GM12891 (cell line): ENCODE results near the gene THSD4.

Experiments used
- DNase-seq: peaks from one replicate; pipeline ENCODE4 v3.0.0; 2011; ENCODE audit warnings: low spot score; ENCODE audit not compliant: insufficient read length
- FAIRE-seq: peaks from 2 replicates; lab custom pipeline; 2011; peaks lifted over from hg19 to GRCh38; lab: Jason Lieb, UNC
- PAX5 ChIP-seq: IDR thresholded peaks from 2 replicates; pipeline ENCODE4 v1.6.1; 2011; ENCODE audit warnings: low read length, moderate library complexity, mild to moderate bottlenecking; ENCODE audit not compliant: insufficient read depth, severe bottlenecking
- POLR2A ChIP-seq: IDR thresholded peaks from 2 replicates; pipeline ENCODE4 v1.6.1; 2011; ENCODE audit warnings: low read depth, low read length, control low read depth
- POLR2AphosphoS5 ChIP-seq: IDR thresholded peaks from 2 replicates; pipeline ENCODE4 v1.6.1; 2011; ENCODE audit warnings: low read depth, low read length, control low read depth
- POU2F2 ChIP-seq: IDR thresholded peaks from 2 replicates; pipeline ENCODE4 v1.6.1; 2011; ENCODE audit warnings: low read depth, mild to moderate bottlenecking, control low read depth, low read length, moderate library complexity
- SPI1 ChIP-seq: IDR thresholded peaks from 2 replicates; pipeline ENCODE4 v1.6.1; 2011; ENCODE audit warnings: low read depth, low read length, control low read depth
- TAF1 ChIP-seq: IDR thresholded peaks from 2 replicates; pipeline ENCODE4 v1.6.1; 2011; ENCODE audit warnings: low read depth, low read length, control low read depth

THSD4 gene

DNA sequence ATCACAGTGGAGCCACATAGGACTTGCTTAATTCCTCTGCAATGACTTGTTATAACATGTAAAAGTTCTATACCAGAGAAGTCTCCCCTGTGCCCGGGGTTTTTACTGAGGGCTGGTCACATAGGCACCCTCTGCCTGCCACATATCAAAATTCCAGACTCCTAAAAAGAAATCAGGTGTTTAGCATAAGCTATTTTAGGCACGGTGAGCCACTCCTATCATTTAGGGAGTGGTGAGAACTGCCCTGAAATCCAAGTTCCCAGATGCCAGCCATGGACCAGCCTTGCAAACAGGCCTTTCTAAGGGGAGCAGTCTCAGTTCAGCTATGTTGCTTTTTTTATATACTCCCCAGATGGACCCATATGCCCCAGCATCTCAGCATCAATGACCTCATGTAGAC, 130.3 kb downstream of the THSD4 start:
- TF ChIP-seq POU2F2 (no peak), PAX5 (no peak), TAF1 (no peak)
- FAIRE-seq (no peak), DNase-seq (no peak)

DNA sequence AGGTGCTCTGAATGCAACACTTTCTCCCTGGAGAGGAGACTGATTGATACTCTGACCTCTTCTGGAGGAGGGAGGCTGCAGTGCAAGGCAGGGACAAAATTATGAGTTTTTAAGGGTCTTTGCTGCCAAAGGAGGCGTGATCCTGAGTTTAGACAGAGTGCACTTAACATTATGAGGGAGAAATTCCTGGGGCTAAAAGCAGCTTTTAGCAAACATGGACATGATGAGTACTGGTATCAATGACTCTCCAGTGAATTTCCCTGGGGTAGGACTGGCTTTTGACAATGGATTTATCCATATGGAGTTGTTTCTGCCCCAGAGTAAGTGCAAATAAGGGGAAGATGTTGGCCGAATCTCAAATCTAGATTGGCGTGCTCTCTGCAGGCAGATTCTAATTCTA, 133.1 kb downstream of the THSD4 start:
- DNase-seq (no peak), FAIRE-seq (no peak)
- TF ChIP-seq SPI1 (no peak), POLR2A (no peak), POU2F2 (no peak), PAX5 (no peak)

DNA sequence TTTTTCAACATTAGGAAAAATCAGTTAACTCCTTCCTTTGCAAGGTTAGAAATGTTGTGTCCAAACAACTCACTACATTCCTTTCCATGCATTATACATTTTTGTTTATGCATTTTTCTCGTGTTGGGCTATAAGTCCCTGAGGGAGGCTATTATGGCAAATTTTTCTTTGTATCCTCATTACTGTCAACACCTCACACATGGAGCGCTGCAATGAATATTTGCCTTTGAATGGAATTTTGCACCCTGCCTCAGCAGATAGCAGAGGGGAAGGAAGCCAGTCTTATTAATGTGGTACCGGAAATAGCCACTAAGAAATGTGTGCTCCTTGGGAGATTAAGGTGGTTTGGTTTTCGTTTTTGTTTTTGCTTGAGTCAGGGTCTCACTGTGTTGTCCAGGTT, 134.7 kb downstream of the THSD4 start:
- TF ChIP-seq PAX5 (no peak), TAF1 (no peak), POLR2A (no peak), SPI1 (no peak), POU2F2 (no peak)
- DNase-seq (no peak), FAIRE-seq (no peak)

DNA sequence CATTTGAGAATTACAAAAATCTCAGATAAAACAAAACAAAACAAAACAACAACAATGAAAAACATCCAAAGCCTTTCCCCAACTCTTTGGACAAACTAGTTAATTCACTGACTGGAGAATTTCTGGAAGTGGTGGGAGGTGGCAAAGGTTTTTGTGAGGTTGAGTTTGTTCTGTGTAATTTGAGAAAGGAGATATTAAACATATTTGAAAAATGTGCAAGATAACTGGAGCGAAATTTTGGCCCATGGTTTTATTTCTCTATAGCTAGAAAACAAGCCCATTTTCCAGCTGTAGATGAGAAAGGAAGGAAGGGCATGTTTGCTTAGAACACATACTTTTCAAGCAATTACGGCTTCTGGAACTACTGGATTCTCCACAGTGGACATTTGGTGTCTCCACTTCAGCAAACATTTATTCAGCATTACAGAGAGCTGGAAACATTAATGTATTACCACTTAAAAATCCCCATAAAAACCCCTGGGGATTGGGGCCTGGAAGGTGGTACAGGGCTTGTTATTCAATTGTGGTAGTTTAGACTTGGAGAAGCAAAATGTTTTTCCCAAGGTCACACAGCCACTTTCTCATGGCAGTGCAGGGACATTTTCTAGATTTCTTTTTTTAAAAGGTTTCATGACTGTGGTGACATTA, 135.8 kb downstream of the THSD4 start:
- FAIRE-seq (no peak), DNase-seq (no peak)
- TF ChIP-seq PAX5 (no peak), POLR2AphosphoS5 (no peak), TAF1 (no peak), POU2F2 (no peak), POLR2A (no peak), SPI1 (no peak)

DNA sequence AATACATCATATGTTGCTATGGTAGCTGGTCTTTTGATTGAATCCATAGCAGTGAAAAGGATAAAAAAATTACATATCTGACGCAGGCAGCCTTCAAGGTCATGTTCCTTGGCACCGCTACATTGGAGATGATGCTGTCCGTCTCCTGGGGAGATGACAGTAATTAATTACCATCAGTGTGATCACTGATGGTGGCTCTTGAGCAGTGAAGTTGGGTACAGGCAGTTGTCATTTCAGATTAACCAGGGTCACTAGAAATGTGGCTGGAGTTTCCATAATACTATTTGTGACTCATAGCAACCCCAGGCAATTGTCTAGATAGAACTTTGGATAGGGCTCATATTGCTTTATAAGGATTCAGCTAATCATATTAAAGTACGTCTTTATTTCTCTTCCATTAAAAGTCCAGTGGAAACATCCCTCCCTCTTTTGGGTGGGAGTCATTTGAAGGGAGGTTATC, 136.3 kb downstream of the THSD4 start:
- FAIRE-seq (no peak), DNase-seq (no peak)
- no peak for TF ChIP-seq TAF1
- TF ChIP-seq SPI1: no peak
- TF ChIP-seq POLR2A: no peak
- no peak for TF ChIP-seq POLR2AphosphoS5
- TF ChIP-seq POU2F2: no peak
- TF ChIP-seq PAX5: no peak

DNA sequence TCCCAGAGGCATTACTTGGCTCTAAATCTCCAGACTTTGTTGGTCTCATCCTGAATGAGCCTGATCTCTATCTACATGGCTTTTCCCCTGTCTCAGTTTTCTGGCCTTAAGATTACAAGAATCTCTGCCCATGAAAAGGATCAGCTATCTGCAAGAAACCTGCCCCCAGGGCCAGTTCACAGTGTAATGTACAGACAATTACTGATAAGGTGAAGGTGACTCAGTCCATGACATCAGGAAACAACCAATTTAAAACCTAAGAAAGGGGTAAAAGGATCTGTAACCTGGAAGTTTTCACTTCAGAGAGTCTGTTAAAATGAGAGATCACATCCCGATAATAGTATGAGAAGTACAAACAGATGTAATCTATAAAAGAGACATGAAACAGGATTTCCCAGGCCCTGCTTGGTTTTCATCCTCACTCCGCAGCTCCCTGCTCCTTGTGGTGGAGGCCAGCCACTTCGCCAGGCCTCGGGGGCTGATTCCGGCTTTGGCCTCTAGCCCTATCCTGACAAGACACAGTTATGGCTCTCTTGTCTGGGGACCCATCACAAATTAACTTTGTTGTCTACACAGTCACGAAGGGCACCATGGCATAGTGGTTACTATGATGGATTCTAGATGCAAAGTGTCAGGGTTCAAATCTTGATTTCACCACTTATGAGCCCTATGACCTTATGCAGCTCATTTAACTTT, 136.9 kb downstream of the THSD4 start:
- DNase-seq (no peak), FAIRE-seq (no peak)
- TF ChIP-seq TAF1: no peak
- no peak for TF ChIP-seq POU2F2
- TF ChIP-seq POLR2A: no peak
- TF ChIP-seq PAX5: no peak
- no peak for TF ChIP-seq SPI1
- TF ChIP-seq POLR2AphosphoS5: no peak

DNA sequence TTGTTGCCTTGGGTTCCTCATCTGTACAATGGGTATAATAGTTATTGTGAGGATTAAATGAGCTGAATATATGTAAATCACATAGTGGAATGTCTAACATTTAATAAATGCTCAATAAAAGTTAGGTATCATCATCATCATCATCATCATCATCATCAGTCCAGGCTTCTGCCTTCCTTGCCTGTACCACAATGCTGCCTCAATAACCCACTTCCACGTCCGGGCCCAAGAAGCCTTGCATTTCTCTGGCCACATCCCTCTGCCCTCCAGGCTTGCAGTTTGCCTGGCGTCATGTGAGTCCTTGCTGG, 137.4 kb downstream of the THSD4 start:
- DNase-seq (no peak), FAIRE-seq (no peak)
- no peak for TF ChIP-seq POLR2A
- TF ChIP-seq TAF1: no peak
- no peak for TF ChIP-seq SPI1
- no peak for TF ChIP-seq PAX5
- no peak for TF ChIP-seq POLR2AphosphoS5
- no peak for TF ChIP-seq POU2F2

DNA sequence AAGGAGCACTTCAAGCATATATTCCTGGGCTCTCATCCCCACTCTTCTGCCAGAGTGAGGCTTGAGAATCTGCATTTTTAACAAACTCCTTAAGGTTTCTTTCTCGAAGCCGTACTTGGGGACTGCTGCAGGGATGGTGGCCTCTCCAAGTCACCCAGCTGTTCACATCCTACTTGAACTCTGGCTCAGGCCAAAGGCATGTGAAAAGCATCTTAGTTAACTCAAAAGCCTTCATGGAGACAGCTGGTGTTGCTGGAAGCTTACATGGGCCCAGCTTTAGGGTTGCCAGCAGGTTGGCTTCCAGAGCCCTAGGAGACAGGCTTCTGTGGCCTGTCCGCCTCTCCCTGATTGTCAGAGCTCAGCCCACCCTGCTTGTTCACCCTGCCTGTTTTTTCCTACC, 139.2 kb downstream of the THSD4 start:
- FAIRE-seq: no peak
- TF ChIP-seq POLR2AphosphoS5 (no peak), TAF1 (no peak), PAX5 (no peak), POU2F2 (no peak), SPI1 (no peak), POLR2A (no peak)
- no peak for DNase-seq

DNA sequence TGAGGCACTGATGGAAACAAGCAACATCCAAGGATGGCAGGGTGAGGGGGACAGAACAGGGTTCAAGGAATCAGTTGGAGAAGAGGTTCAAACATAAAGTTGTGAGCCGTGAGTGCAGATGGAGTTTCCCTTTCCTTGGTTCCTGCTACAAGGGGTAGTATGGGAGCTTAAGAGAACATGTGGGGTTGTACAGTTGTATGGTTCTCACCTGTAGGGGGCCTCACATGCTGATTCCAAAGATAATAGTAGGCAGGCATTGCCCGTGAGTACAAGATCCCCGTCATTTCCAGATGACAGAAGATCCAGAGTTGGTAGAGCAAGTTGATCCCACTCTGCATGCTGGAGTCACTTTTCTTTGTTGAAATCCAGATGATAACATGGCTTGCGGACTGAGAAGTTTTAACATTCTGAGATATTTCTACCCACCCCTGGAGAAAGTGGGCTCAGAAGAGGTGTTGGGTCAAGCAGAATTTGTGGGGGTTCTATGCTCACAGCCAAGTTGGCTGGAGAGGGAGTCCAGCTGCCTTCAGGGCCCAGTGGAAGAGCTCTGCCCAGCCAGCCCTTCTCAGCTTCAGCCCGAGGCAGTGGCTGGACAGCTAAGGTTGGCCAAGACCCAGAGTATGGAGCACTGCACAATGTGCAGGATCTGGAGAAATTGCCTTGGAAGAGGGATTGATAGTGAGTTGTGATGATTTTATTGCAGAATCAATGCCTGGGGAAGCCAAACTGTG, 141.8 kb downstream of the THSD4 start:
- FAIRE-seq (no peak), DNase-seq (no peak)
- TF ChIP-seq POU2F2: no peak
- no peak for TF ChIP-seq POLR2A
- TF ChIP-seq POLR2AphosphoS5: no peak
- TF ChIP-seq PAX5: no peak
- no peak for TF ChIP-seq SPI1
- TF ChIP-seq TAF1: no peak
